ENCODE measurements around the gene ENTR1. TPM values are rescaled to one million over a fixed set of nuclear protein-coding genes. Genes with fewer than 3 reads are reported as not detected.
A peak's percentile ranks its signal among the peaks of the same experiment; 100 is the strongest.

ENTR1 gene
- total RNA-seq, 4 donors from 2014 or later, result 26.3 to 55.1 (median 44.0) TPM

GRCh38 chr9:136361754-136362449 is 48.5 kb downstream of the ENTR1 start:
- no peak overlapping the region for H3K4me3 ChIP-seq
- peaks cover 22% of the 10 kb centered on the region for H3K27me3 ChIP-seq
- H3K27ac ChIP-seq, result peak overlapping the region in 3 of 4 donors; percentile 90 to 97 (median 95)
- H3K4me1 ChIP-seq, result peaks cover 0 to 40% (median 17%) of the 10 kb centered on the region in 3 donors
- no peaks in the 10 kb centered on the region for H3K9me3 ChIP-seq
- ATAC-seq, result no peak
- WGBS, 2 donors (ENCODE audit: low coverage in 1 of 2), result 90% methylated on average over 2 of the region's 26 CpGs; no CpG with 5 or more reads in 1 of the 2 donors
- TF ChIP-seq CTCF (IDR thresholded peaks at IDR 0.05) (no peak), POLR2A (IDR thresholded peaks at IDR 0.05) (no peak), POLR2AphosphoS5 (IDR thresholded peaks at IDR 0.05) (peak; percentile 3), EP300 (IDR thresholded peaks at IDR 0.05) (no peak)
- peaks cover 0 to 35% of the 10 kb centered on the region in 2 donors for H3K36me3 ChIP-seq

GRCh38 chr9:136361047-136361753 is 49.2 kb downstream of the ENTR1 start:
- Histone ChIP-seq H3K27ac (peak overlapping the region in 3 of 4 donors; percentile 28 to 97 (median 90)), H3K9me3 (no peaks in the 10 kb centered on the region), H3K4me3 (no peak overlapping the region), H3K4me1 (peaks cover 0 to 40% (median 17%) of the 10 kb centered on the region in 3 donors), H3K36me3 (peaks cover 0 to 42% of the 10 kb centered on the region in 2 donors), H3K27me3 (peaks cover 15% of the 10 kb centered on the region)
- 35 to 50% methylated on average over 5 to 10 of the region's 43 CpGs for WGBS, 2 donors (ENCODE audit: low coverage in 1 of 2)
- no peak for ATAC-seq
- no peak for TF ChIP-seq POLR2AphosphoS5 (IDR thresholded peaks at IDR 0.05)
- no peak for TF ChIP-seq POLR2A (IDR thresholded peaks at IDR 0.05)
- no peak for TF ChIP-seq CTCF (IDR thresholded peaks at IDR 0.05)
- no peak for TF ChIP-seq EP300 (IDR thresholded peaks at IDR 0.05)

GRCh38 chr9:136359774-136360718 is 50.4 kb downstream of the ENTR1 start:
- WGBS, 2 donors (ENCODE audit: low coverage in 1 of 2), result 83 to 88% methylated on average over 2 to 4 of the region's 38 CpGs
- peaks cover 0 to 49% of the 10 kb centered on the region in 2 donors for H3K36me3 ChIP-seq

GRCh38 chr9:136358888-136359287 is 51.5 kb downstream of the ENTR1 start:
- H3K4me3 ChIP-seq, result no peak overlapping the region
- peaks cover 0 to 49% of the 10 kb centered on the region in 2 donors for H3K36me3 ChIP-seq
- no peak overlapping the region for H3K27ac ChIP-seq
- peaks cover 0 to 56% (median 22%) of the 10 kb centered on the region in 3 donors for H3K4me1 ChIP-seq
- no peak for ATAC-seq
- peaks cover under 1% of the 10 kb centered on the region for H3K27me3 ChIP-seq
- TF ChIP-seq POLR2AphosphoS5 (IDR thresholded peaks at IDR 0.05) (no peak), POLR2A (IDR thresholded peaks at IDR 0.05) (no peak), CTCF (IDR thresholded peaks at IDR 0.05) (no peak), EP300 (IDR thresholded peaks at IDR 0.05) (no peak)
- no CpG with 5 or more reads among the region's 2 CpGs for WGBS, 2 donors (ENCODE audit: low coverage in 1 of 2)
- H3K9me3 ChIP-seq, result no peaks in the 10 kb centered on the region

More at GRCh38 chr9:136359774-136360718, 50.4 kb downstream of the ENTR1 start:
- H3K4me1 ChIP-seq, result peaks cover 0 to 50% (median 17%) of the 10 kb centered on the region in 3 donors
- no peaks in the 10 kb centered on the region for H3K9me3 ChIP-seq
- H3K4me3 ChIP-seq, result no peak overlapping the region
- no peak for ATAC-seq
- TF ChIP-seq CTCF (IDR thresholded peaks at IDR 0.05) (no peak), POLR2AphosphoS5 (IDR thresholded peaks at IDR 0.05) (no peak), EP300 (IDR thresholded peaks at IDR 0.05) (no peak), POLR2A (IDR thresholded peaks at IDR 0.05) (no peak)
- peaks cover 10% of the 10 kb centered on the region for H3K27me3 ChIP-seq
- no peak overlapping the region for H3K27ac ChIP-seq
